ENCODE results near the gene SGTA.
"Not testable (repeated sequence)": the region's sequence is repeated elsewhere in the genome, so short reads cannot be mapped to it uniquely, and the experiment has no call there.

SGTA gene

DNA sequence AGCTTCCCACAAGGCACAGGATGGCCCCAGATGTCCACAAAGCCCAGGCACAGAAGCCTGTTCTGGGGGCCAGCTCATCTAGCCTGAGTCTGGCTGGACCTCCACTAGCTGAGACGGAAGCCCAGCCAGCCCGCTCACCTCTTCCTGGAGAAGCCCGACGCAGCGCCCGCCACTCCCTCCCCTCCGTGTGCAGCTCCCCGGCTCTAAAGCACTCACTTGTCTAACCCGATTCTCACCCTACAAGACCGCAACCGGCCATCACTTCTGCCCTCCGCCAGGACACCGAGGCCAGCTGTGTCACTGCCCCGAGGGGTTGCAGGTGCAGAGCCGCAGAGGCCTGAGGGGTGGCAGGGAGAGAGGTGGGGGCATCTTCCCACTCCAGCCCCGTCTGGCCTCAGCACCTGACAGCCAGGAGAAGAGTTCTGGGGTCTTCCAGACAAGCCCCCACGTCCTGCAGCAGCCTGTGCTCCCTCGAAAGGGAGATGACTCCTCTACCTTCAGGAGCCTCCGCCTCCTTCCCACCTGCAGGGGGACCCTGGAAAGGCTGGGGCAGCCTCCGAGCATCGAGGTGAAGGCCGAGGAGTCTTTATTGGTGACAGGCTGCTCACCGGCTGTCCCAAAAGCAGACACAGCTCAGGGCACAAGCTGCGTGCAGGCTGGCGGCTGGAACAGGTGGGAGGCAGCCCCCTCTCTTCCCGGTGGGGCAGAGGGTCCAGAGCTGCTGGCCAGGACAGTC is 56.0 kb downstream of the SGTA start:
- no peak for DNase-seq (ENCODE audit: low read depth)

DNA sequence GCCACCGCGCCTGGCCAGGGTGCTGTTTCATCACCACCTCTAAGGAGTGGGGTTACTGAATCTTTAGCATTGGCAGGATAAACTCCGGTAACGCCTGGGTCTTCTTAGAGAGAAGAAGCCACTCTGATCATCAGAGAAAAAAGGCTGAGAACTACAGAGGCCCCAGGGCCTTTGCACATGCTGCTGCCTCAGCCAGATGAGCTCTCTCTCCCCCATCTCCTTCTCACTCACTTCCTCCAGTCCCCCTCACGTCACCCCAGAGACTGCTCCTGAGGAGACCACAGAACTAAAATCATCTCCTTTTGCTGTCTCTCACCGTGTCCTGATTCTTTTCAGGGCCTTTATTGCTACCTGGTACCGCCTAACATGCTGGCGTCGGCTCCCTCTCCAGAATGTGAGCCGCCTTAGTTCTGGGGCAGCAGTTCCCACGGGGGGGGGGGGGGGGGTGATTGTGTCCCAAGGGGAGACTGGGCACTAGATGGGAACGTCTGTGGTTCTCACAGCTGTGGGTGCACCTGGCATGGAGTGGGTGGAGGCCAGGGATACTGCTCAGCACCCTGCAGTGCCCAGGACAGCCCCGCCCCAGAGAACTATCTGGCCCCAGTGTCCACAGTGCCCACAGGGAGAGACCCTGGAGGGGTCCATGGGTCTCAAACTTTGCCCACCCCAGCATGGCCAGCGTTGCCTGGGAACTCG is 56.8 kb downstream of the SGTA start:
- DNase-seq (ENCODE audit: low read depth), result no peak

- no peak for DNase-seq (ENCODE audit: low read depth)
Observed at GRCh38 chr19:2724148-2724557, 58.9 kb downstream of the SGTA start.

GRCh38 chr19:2723747-2724146 is 59.3 kb downstream of the SGTA start:
- no peak for DNase-seq (ENCODE audit: low read depth)

DNA sequence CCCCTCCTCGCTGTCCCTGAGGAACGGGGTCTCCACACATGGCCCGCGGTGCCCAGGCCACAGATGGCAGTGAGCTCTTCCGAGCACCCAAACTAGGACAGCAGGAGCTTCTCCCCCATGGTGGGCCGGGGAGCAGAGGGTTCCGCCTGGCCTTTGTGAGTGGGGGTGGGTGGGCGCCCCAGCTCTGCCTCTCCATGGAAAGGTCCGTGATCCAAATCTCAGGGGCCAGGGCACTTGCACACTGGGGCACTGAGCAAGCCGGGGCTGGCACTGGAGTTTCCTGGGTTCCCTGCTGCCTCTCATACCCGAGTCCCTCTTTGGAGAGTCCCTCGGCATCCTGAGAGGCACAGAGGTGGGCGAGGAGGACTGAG is 59.7 kb downstream of the SGTA start:
- no peak for DNase-seq (ENCODE audit: low read depth)

GRCh38 chr19:2722541-2723344 is 60.3 kb downstream of the SGTA start:
- DNase-seq (ENCODE audit: low read depth), result no peak

- no peak for DNase-seq (ENCODE audit: low read depth)
Observed at GRCh38 chr19:2721570-2722540, 61.2 kb downstream of the SGTA start.

DNA sequence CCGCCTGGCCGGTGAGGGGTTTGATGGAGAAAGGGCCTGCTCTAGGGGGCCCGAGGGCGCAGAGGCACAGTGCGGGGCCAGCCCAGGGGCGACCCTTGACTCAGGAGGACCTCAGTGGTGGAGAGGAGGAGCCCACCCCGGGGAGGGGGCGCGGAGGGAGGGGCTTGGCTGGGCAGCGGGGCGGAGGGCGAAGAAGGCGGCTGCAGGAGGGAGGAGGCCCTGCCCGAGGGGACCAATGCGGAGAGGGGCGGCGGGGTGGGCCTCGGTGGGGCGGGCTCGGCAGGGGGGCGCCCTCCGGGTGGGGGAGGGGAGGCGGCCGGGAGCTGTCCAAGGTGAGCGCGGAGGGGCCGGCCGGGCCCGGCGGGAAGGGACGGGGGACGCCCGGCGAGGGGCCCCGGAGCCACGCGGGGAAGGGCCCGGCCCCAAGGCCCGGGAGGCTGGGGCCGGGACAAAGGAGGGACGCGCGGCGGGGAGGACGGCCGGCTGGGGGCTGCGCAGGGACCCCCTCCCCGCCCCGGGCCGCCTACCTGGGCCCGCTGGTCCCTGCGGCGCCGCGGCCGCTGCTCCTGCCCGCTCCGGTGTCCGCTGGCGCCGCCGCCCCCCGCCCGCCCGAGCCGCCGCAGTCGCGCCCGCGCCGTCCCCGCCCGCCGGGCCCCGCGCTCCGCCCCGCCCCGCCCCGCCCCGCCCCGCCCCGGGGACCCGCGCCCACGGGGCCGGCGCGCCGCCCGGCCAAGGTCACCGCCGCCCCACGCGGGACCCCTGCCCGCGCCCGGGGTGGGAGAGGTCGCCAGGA is 62.1 kb downstream of the SGTA start, which contains the start of gene DIRAS1:
DIRAS1 (minus strand) TSS at position 596 of the 793 bp plus-strand sequence. CDS start 3,566 bp downstream, outside the sequence.
- DNase-seq (ENCODE audit: low read depth), result no peak

GRCh38 chr19:2719920-2720776 is 62.9 kb downstream of the SGTA start:
- DNase-seq (ENCODE audit: low read depth), result no peak

DNA sequence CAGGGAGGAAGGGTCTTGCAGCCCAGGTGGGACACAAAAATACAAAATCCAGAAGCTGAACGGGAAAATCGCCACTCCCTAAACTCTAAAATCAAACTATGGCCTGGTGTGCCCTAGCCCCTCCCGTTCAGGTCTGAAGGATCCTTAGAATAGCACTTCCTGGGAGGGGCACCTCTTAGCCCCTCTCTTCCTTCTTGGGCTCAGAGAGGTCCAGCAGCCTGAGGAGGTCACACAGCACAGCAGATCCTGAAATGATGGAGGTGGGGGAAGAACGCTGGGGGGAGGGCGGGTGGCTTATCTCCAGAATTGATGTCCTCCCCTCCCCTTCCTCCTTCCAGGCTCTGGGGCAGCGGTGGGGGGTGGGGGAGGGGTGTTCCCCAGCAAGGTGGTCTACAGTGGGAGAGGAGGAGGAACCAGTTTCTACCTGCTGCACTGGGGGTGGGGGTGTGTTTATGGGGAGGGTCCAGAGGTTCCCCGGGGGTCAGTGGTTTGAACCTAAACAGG is 63.8 kb downstream of the SGTA start:
- no peak for DNase-seq (ENCODE audit: low read depth)

- DNase-seq (ENCODE audit: low read depth), result no peak
Observed at GRCh38 chr19:2717638-2718541, 65.2 kb downstream of the SGTA start.

- no peak for DNase-seq (ENCODE audit: low read depth)
Observed at GRCh38 chr19:2716722-2717637, 66.1 kb downstream of the SGTA start.

- DNase-seq (ENCODE audit: low read depth), result no peak
Observed at GRCh38 chr19:2716275-2716650, 66.8 kb downstream of the SGTA start.

- no peak for DNase-seq (ENCODE audit: low read depth)
Observed at GRCh38 chr19:2715470-2716274, 67.4 kb downstream of the SGTA start.

DNA sequence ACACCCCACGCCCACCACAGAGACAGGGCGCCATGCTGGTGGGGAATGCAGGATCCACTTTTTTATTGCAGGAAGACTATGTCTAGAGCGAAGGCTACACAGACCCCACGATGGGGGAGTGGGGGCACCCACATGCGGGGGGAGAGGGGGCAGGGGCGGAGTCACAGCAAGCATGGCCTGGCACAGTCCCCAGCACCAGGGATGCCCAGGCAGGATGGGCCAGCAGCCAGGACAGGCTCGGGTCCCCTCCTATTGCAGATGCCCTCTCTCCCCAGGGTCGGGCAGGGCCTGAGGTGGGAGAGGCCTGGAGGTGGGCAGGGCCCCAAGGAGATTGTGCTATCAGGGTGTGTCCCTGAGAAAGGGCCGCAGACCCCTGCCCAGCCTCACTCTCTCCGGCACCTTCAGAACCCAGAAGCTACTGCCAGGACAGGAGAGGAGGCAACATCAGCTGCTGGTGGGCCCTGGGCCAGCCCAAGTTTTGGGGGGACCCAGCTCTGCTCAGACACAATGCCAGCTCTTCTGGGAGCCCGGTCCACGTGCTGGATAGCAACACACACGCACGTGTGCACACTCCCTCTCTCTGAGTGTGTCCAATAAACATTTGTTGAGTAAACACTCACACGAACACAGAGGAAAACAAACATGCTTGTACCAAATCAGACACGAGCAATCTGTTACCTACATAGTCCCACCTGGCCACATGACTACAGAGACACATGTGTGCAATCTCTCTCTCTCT is 68.4 kb downstream of the SGTA start:
- DNase-seq (ENCODE audit: low read depth), result no peak

- DNase-seq (ENCODE audit: low read depth), result not testable (repeated sequence)
Observed at GRCh38 chr19:2714102-2714501, 69.0 kb downstream of the SGTA start.

Data from non-pigmented ciliary epithelial cell (primary cell).